A673 (cell line): ENCODE data around the gene ZHX3. TPM values are rescaled to one million over a fixed set of nuclear protein-coding genes. Genes with fewer than 3 reads are reported as not detected.

Source experiments
- BruUV-seq: library from RNA; stranded (reverse); fragments of 400-500 nt; replicated peaks from 2 replicates; lab custom pipeline; 2021; lab: Mats Ljungman, UMichigan
- CTCF ChIA-PET: fragments of 300-600 bp; sonication (Branson Sonifier 250); formaldehyde crosslinking; loops from one replicate; lab custom pipeline; 2022; ENCODE audit warnings: antibody characterized with exemption; lab: Charles Lee
- POLR2A ChIA-PET: fragments of 300-600 bp; sonication (Branson Sonifier 250); formaldehyde crosslinking; loops from one replicate; lab custom pipeline; 2022; ENCODE audit warnings: antibody characterized with exemption; ENCODE audit not compliant: low non-redundant PET; lab: Charles Lee
- DNase-seq: peaks from one replicate; pipeline ENCODE4 v3.0.0-alpha.2; 2015; ENCODE audit warnings: low spot score
- H3K27ac ChIP-seq: fragments of 200-600 bp; sonication (generic); 2 replicates; pipeline ENCODE4 v1.5.1; 2016; ENCODE audit warnings: mixed run types, low read depth, mild to moderate bottlenecking, mixed read lengths, antibody characterized with exemption, low read length; ENCODE audit not compliant: poor library complexity, severe bottlenecking
- H3K27me3 ChIP-seq: fragments of 200-600 bp; sonication (generic); replicated peaks from 2 replicates; pipeline ENCODE4 v1.6.1; 2017; ENCODE audit warnings: mixed run types, low read depth, mild to moderate bottlenecking, mixed read lengths, antibody characterized with exemption, low read length; ENCODE audit not compliant: insufficient read depth, poor library complexity
- H3K36me3 ChIP-seq: fragments of 200-600 bp; sonication (generic); 2 replicates; pipeline ENCODE4 v1.6.1; 2016; ENCODE audit warnings: mixed run types, mild to moderate bottlenecking, mixed read lengths, antibody characterized with exemption, low read length; ENCODE audit not compliant: insufficient read depth, poor library complexity, severe bottlenecking
- H3K4me1 ChIP-seq: fragments of 200-600 bp; sonication (generic); 2 replicates; pipeline ENCODE4 v1.6.1; 2017; ENCODE audit warnings: mixed run types, mild to moderate bottlenecking, mixed read lengths, antibody characterized with exemption, low read length; ENCODE audit not compliant: insufficient read depth, poor library complexity, severe bottlenecking
- H3K4me3 ChIP-seq: fragments of 200-600 bp; sonication (generic); 2 replicates; pipeline ENCODE4 v1.5.1; 2016; ENCODE audit warnings: low read depth, mixed run types, mild to moderate bottlenecking, mixed read lengths, low read length; ENCODE audit not compliant: poor library complexity, severe bottlenecking
- H3K9me3 ChIP-seq: fragments of 200-600 bp; sonication (generic); 2 replicates; pipeline ENCODE4 v1.6.1; 2016; ENCODE audit warnings: mixed run types, low read depth, mild to moderate bottlenecking, mixed read lengths, antibody characterized with exemption, low read length; ENCODE audit not compliant: poor library complexity, severe bottlenecking
- EZH2 ChIP-seq: fragments of 200-600 bp; sonication (generic); IDR thresholded peaks from 2 replicates; pipeline ENCODE4 v1.6.1; 2017; ENCODE audit warnings: borderline replicate concordance, low read depth, mild to moderate bottlenecking, mixed read lengths, antibody characterized with exemption, low read length; ENCODE audit not compliant: poor library complexity, severe bottlenecking
- intact Hi-C: fragments of 100-400 bp; cut with micrococcal nuclease; formaldehyde crosslinking; loops from one replicate; pipeline ENCODE4 v1.10.0; 2022; ENCODE audit not compliant: unreplicated experiment
- total RNA-seq: library from RNA; stranded (reverse); gene quantifications from 2 replicates; pipeline ENCODE4 v1.2.3, GENCODE V29; 2021
- TF ChIP-seq, protein P1 (sequence below): fragments of 300-800, 200-600 bp; sonication (generic); conservative IDR thresholded peaks from 2 replicates; pipeline ENCODE4 v1.5.1; 2017; ENCODE audit warnings: low read depth, mild to moderate bottlenecking, antibody characterized with exemption, low read length, moderate library complexity, mixed read lengths

ZHX3 gene
- total RNA-seq, 1 experiment from 2014 or later, result 14.0 TPM

DNA sequence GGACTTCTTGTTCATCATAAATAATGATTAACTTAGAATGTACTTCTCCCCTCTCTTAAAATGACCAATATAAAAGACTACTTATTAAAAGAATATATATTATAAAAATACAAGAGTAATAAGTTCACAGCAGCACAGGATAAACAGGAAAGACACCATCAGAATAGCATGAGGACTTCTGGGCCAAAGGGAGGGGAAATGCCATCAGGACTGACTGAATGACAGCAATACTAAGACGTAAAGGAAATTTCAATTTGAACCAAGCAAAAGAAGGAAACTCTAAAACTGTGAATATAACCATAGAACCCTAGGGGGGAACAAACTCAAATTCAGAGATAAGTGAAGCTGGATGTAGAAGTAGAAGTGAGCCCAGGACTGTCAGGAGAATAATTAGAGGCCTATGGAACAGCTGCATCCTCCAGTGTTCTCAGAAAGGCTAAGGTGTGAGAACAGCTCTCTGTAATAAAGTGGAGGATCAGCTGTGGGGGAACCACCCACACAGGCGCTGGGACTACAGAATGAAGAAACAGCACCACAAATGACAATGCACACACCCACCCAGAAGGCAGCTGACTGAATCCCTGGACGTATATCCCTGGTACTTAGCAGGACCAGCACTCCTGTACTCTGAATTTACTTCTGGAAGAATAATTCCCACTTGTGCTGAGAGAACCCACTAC lies 37.8 kb downstream of the ZHX3 start:
- TF ChIP-seq, protein P1, sequence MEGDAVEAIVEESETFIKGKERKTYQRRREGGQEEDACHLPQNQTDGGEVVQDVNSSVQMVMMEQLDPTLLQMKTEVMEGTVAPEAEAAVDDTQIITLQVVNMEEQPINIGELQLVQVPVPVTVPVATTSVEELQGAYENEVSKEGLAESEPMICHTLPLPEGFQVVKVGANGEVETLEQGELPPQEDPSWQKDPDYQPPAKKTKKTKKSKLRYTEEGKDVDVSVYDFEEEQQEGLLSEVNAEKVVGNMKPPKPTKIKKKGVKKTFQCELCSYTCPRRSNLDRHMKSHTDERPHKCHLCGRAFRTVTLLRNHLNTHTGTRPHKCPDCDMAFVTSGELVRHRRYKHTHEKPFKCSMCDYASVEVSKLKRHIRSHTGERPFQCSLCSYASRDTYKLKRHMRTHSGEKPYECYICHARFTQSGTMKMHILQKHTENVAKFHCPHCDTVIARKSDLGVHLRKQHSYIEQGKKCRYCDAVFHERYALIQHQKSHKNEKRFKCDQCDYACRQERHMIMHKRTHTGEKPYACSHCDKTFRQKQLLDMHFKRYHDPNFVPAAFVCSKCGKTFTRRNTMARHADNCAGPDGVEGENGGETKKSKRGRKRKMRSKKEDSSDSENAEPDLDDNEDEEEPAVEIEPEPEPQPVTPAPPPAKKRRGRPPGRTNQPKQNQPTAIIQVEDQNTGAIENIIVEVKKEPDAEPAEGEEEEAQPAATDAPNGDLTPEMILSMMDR, result no peak
- no peak for TF ChIP-seq EZH2
- POLR2A ChIA-PET, result interaction anchor here (0.6 kb wide), 1 partner anchor 48 kb away, joined by 3 read pairs; no protein-coding TSS in a partner anchor
- DNase-seq, result no peak
- Histone ChIP-seq H3K27me3 (no peaks in the 10 kb centered on the region), H3K36me3 (no peaks in the 10 kb centered on the region), H3K9me3 (no peaks in the 10 kb centered on the region), H3K4me3 (no peak overlapping the region), H3K4me1 (no peaks in the 10 kb centered on the region), H3K27ac (no peak overlapping the region)
- BruUV-seq, result no TSS peak
- intact Hi-C loops, result no loop called here
- CTCF ChIA-PET, result no interaction called here

DNA sequence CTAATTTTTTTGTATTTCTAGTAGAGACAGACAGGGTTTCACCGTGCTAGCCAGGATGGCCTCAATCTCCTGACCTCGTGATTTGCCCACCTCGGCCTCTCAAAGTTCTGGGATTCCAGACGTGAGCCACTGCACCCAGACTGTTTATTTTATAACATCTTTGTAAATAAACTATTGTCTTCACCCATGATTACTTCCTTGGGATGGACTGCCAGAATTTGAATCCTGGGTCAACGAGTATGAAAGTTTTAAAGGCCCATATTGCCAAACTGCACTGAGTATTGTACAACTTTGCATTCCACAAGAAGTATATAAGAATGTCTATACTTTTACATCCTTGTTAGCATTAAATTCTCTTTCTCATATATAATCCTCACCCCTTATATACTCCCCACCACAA lies 38.6 kb downstream of the ZHX3 start:
- Histone ChIP-seq H3K27me3 (no peaks in the 10 kb centered on the region), H3K27ac (no peak overlapping the region), H3K36me3 (no peaks in the 10 kb centered on the region), H3K4me3 (no peak overlapping the region), H3K9me3 (no peaks in the 10 kb centered on the region), H3K4me1 (no peaks in the 10 kb centered on the region)
- DNase-seq, result no peak
- BruUV-seq, result no TSS peak
- ChIA-PET CTCF (no interaction called here), POLR2A (no interaction called here)
- intact Hi-C loops, result no loop called here
- TF ChIP-seq, protein P1, result no peak
- TF ChIP-seq EZH2, result no peak

DNA sequence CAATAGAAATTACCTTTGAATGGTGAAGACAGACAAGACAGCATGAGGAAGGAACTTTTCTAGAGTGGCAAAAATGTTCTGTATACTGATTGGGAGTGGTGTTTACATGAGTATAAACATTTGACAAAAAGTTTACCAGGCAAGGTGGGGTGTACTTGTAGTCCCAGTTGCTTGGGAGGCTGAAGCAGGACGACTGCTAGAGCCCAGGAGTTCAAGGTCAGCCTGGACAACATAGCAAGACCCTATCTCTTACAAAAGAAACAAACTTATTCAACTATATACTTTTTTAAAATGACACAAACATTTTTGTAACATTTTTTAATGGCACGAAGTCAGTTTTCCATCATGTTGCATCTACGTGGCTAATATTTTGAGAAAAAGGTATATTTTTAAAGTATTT lies 40.5 kb downstream of the ZHX3 start:
- TF ChIP-seq EZH2, result no peak
- TF ChIP-seq, protein P1, result no peak
- CTCF ChIA-PET, result no interaction called here
- Histone ChIP-seq H3K4me3 (no peak overlapping the region), H3K9me3 (no peaks in the 10 kb centered on the region), H3K27me3 (no peaks in the 10 kb centered on the region), H3K4me1 (no peaks in the 10 kb centered on the region), H3K36me3 (no peaks in the 10 kb centered on the region), H3K27ac (no peak overlapping the region)
- BruUV-seq, result no TSS peak
- POLR2A ChIA-PET, result no interaction called here
- intact Hi-C loops, result no loop called here
- no peak for DNase-seq
